Fibroblast of upper back skin (primary cell): Measurements from ENCODE around the gene WFDC1.
"Not testable (repeated sequence)": the region's sequence is repeated elsewhere in the genome, so short reads cannot be mapped to it uniquely, and the experiment has no call there.

Experiments used
- DNase-seq: peaks from one replicate; pipeline ENCODE4 v3.0.0-alpha.2; 2013

The WFDC1 gene

DNA sequence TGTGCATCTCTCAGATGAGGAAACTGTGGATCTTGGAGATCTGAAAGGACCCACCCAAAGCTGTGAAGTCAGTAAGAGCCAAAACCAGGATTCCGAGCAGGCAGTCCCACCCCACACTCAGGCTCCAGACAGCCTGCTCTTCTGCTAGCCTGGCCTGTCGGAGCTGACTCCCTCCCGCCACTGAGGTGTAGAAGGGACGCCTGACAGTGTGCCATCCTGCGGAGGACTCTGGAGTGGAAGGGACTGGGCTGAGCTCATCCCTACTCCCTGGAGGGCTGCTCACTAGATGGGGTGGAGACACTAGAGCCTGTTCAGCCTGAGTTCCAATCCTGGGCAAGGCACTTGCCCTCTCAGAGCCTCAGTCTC, 36.0 kb downstream of the WFDC1 start:
- DNase-seq: no peak

DNA sequence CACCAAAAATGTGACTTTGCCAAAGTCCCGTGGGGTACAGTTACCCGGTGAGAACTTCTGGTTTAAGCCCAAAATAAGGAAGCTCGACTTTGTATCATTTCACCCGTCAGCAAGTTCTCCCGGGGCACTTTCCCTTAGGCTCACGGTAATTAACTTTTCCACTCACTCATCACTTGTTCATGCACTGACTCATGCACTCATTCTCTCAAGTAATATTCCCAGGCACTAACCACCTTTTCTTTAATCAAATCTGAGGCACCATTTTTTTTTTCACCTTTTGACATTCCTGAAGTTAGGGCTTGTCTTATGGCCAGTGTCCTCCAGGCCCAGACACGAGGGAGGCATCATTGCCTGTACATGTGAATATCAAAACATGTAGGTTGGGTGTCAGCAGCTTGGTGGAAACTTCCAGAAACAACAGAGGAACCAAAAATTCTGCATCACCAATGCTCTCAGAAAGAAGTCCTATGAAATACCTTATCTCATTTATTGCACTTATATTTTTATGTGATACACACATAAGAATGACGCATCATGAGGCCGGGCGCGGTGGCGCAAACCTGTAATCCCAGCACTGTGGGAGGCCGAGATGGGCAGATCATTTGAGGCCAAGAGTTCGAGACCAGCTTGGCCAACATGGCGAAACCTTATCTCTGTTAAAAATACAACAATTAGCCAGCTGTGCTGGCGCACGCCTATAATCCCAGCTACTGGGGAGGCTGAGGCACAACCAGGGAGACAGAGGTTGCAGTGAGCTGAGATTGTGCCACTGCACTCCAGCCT, 37.5 kb downstream of the WFDC1 start:
- DNase-seq: no peak

DNA sequence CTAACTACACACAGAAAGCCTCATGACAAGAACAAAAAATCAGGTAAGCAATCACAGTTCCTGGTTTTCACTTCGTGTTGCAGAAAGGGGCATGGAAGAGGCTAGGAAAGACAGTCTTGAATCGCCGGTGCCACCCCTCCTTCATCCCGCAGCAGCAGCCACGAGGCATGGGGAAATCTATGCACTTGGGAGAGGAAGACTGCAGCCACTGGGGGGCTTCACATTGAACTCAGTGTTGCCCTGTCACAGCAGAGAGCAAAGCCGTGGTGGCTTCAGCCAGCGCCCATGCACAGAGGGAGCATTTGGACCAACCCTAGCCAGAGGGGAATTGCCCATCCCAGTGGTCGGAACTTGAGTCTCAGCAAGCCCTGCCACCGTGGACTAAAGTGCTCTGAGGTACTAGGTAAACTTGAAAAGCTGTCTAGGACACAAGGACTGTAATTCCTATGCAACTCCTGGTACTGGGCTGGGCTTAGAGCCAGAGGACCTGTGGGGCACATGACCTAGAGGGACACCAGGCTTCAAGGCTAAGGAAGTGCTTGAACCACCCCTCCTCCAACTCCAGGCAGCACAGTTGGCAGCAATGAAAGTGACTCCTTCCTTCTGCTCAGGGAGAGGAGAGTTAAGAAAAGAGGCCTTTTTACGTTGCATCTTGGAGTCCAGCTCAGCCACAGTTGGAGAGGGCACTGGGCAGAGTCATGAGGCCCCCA, 38.5 kb downstream of the WFDC1 start:
- DNase-seq: no peak

DNA sequence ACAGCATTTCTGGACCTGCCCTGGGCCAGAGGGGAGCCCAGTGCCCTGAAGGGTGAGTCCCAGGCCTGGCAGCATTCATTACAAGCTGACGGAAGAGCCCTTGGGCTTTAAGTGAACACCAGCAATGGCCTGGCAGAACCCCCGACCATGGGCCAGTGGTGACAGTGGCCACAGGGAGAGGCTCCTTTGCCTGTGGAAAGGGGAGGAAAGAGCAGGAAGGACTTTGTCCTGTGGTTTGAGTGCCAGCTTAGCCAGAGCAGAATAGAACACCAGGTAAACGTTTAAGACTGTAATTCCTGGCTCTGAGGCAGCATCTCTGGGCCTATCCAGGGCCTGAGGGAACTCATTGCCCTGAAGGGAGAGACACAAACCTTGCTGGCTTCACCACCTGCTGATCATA, 39.4 kb downstream of the WFDC1 start:
- no peak for DNase-seq

DNA sequence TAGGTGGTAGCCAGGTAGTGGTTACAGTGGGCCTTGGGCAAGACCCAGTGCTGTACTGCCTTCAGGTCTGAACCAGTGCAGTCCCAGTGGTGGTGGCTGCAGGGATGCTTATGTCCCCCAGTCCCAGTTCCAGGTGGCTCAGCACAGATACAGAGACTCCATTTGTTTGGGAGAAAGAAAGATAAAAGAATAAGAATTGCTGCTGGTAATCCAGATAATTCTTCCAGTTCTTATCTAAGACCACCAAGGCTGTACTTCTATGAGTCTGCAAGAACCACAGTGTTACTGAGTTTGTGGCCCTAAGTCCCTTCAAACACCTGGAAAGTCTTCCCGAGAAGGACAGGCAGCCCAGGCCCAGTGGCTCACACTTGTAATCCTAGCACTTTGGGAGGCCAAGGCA, 39.8 kb downstream of the WFDC1 start:
- DNase-seq: no peak

DNA sequence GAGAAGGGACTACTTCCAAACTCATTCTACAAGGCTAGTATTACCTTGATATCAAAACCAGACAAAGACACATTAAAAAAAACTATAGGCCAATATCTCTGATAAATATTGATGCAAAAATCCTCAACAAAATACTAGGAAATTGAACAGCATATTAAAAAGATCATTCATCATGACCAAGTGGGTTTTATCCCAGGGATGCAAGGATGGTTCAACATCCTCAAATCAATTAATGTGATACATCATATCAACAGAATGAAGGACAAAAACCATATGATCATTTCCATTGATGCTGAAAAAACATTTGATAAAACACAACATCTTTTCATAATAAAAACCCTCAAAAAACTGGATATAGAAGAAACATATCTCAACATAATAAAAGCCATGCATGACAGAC, 42.6 kb downstream of the WFDC1 start:
- not testable (repeated sequence) for DNase-seq

DNA sequence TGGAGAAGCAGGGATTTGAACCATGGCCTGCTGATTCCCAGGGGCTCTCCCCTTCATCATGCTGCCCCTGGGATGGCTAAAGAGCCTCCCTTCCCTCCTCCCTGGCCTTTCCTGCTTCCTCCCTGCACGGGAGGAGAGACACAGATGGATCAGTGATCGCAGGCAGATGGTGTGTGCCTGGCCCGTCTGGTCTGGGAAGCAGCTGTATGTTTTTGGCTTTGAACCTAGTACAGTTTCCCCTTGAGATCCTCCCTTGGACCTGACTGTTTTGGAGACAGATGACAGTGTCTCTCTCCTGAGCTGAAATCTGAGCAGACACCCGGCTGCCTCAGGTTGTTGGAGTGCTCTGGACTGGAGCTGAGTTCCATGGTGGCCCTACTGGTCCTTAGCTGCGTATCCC, 44.6 kb downstream of the WFDC1 start:
- no peak for DNase-seq

DNA sequence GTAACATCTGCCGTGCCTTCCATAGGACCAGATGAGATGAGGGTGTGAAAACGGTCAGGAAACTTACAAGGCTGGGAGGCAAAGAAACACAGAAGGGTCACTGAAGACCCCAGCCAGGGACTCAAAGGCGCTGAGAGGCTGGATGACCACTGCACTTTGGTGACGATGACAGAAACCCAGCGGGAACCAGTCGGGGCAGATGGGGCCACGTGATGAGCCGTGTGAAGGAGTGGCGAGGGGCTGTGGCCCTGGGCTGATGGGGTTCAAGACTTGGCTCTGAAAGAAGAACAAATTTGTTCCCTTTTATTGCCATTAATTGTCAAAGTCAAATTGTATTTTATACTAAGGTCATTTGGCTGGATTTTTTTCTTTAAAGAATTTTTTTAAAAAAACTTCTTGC, 45.1 kb downstream of the WFDC1 start:
- no peak for DNase-seq

DNA sequence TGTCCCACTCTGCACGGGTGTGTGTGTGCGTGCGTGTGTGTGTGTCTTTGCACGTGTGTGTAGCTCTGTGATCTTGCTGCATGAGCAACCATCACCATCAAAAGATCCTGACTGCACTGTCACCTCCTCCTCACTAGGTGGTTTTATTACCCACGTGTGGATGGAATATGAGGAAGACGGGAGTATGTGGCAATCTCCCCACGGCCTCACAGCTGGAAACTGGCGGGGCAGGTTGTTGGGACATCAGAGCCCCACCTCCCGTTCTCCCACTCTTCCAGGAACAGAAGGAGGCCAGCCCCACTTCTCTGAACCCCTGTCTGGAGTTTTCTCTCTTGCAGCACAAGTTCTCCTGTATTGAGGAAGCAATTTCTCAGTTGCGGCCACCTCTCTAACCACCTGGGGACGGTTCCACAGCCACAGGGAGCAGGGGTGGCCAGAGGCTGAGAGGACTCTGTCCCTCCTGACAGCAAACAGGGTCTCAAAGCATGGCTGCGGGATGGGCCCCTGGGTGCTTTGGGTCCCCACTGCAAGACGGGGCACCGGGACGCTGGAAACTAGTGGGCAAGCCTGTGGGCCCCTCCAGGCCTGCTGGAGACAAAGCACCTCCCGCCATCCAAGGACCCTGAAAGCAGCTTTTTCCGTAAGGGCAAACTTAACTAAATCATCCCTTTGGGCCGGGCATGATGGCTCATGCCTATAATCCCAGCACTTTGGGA, 45.8 kb downstream of the WFDC1 start:
- DNase-seq: no peak

DNA sequence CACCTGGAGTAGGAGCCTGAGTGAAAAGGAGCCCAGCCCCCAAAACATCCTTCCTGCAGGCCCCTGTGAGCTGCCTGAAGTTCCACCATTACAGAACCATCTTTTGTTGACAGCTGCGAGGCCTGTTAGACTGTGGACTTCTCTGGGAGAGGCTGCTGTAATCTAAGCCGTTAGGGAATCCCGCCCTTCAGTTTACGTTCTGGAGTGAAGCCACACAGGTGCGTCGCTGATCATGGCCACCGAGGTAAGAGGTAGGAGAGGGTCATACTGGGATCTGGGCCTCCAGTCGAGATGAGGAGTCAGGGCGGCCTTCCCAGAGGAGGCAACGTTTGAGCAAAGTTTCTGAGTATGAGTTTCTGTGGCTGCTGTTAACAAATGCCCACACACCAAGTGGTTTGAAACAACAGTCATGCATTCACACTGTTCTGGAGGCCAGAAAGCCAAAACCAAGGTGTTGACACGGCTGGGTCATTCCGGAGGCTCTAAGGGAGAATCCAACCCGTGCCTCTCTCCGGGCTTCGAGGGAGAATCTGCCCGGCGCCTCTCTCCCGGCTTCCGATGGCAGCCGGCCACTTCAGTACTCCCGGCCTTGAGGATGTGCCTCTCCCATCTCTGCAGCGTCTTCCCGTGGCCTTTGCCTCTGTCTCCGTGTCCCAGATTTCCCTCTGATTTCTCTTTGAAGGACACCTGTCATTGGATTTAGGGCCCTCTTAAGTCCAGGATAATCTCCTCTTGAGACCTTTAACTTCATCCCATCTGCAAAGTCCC, 47.0 kb downstream of the WFDC1 start:
- no peak for DNase-seq

DNA sequence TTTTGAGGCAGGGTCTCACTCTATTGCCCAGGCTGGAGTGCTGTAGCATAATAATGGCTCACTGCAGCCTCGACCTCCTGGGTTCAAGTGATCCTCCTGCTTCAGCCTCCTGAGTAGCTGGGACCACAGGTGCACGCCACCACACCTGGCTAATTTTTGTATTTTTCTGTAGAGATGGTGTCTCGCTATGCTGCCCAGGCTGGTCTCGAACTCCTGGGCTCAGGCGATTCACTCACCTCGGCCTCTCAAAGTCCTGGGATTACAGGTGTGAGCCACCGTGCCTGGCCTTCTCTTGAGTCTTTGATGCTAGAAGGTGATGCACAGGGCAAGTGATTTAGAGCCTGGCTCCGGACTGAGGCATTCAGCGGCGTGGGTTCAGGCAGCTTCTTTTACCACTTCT, 49.1 kb downstream of the WFDC1 start:
- DNase-seq: not testable (repeated sequence)

DNA sequence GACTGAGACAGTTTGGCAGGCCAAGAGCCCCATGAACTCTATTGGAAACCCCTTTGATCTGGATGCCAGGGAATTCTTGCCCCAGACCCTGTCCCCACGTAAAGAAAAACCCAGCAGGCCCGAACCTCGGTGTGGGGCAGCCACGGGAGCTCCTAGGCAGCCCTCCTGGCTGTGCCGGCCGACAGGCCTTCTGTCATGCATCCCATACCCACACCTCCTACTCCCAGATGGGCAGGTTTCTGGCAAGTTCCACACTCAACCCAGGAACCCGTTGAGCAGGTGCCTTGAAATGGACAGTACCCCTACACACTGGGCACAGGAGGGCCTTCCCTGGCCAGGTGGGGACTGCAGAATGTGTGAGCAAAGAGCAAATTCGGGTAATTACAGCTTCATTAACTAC, 50.1 kb downstream of the WFDC1 start:
- DNase-seq: no peak

DNA sequence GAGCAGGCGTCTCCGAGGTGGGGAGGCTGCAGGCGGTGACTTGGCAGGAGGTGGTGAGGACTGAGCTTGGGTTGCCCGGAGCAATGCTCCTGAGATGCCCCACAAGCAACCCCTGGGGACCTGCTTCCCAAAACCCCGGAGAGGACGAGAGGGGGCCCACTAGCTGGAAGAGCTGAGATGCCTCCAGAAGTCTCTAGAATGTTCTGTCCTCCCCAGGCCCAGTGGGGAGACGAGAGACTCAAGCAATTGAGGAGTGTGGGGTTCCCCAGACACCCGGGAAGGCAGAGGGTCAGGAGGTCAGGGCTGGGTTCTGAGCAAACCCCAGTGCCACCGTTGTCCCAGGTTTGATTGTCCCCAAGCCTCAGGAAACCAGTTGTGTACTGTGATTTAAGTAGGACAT, 52.5 kb downstream of the WFDC1 start:
- DNase-seq: no peak

DNA sequence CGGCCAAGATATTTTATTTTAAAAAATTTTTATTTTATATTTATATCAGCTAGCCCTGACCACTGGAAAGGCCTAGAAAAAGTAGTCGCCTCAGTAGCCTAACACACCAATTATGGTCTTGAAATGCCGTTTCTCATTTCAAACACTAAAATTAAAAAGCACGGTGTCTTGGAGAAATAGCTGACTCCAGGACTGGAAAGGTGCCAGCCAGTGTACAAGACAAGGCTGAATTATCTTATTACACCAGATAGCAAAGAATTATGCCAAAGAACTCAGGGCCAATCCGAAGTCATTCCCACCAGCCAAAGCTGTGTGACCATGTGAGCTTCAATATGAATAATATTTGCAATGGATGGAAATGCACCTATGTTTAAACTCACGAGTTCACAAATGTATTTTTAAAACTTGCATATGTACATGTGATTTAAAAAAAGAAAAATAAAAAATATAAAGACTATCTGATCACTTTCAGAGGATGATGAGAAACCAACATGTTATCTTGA, 53.8 kb downstream of the WFDC1 start:
- DNase-seq: no peak

DNA sequence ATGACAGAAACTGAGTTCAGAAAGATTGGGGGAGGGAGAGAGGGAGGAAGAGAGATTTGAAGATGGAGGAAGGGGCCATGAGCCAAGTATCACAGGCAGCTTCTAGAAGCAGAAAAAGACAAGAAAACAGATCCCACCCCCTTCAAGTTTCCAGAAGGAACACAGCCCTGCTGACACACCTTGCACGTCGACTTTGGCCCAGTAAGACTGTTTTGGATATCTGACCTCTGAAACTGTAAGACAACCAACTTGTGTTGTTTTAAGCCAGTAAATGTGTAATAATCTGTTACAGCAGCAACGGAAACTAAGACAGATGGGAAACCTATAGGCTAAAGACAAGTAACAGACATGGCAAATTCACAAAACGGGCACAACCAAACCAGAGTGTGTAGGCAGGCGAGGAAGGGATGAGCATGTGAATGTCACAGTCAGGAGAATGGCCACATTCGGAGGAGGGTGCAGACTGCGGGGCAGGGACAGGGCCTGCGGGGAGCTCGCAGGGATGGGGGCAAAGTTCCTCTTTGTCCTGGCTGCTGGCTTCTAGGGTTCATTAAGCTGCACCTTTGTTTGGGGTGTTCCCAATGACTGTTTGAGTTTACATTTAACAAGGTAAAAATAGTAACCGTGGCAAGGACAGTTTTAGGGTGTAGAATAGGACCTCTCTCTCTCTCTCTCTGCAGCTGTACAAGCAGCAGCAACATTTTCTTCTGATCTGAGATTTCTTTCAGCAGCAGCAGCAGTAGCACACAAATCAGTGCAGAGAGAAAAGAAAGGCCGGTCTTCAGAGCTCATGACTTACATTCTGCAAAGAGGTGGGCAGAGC, 55.4 kb downstream of the WFDC1 start:
- DNase-seq: no peak

DNA sequence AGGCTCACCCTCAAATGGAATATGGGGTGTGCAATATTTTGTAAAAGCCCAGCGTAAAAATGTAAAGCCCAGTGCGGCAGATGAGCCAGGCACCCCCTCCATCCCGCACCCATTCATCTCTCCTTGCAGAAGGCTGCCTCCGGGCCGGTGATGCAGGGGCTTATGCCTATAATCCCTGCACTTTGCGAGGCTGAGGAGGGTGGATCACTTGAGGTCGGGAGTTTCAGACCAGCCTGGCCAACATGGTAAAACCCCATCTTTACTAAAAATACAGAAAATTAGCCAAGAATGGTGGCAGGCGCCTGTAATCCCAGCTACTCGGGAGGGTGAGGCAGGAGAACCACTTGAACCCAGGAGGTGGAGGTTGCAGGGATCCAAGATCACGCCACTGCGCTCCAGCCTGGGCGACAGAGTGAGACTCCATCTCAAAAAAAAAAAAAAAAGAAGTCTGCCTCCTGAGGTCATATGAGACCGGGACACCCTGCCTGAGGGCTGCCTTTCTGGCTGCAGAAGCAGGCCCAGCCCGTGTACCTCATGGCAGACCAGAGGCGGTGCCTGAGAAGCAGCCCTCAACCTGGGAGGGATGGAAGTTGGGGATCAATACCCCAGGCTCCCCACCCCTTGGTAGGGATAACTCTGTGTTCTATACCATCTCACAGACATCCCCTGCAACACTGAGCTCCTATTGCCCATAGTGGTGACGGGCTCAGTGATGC, 56.2 kb downstream of the WFDC1 start:
- DNase-seq: no peak

DNA sequence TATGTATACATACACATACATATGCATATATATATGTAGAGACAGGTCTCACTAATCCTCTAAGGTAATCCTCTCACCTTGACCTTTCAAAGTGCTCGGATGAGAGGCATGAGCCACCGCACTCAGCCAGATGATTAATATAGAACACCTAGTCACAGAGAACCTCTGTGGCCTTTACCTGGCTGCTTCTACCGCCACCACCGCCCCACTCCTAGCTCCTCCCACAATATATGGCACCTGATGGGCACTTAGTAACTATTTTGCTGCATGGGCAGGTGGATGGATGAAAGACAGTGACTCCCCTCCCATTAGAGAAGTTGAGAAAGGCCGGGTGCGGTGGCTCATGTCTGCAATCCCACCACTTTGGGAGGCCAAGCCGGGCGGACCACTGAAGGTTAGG, 57.0 kb downstream of the WFDC1 start:
- no peak for DNase-seq

DNA sequence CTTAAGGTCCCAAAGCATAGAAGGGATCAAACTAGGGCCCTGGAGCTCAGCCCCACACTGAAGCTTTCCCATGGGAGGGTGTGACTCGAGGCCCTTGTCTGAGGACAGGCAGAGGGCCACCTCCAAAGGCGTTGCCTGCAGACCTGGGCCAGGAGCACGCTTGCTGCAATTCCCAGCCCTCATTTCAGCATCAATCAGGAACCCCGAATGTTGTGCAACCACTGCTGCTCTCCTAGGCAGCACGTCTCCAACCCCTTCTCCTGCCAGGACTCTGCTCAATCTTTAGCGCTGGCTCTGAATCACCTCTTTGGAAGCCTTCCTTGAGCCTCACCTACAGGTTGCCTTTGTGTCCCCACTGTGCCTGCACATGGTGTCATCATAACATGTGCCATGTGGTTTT, 59.6 kb downstream of the WFDC1 start:
- no peak for DNase-seq

DNA sequence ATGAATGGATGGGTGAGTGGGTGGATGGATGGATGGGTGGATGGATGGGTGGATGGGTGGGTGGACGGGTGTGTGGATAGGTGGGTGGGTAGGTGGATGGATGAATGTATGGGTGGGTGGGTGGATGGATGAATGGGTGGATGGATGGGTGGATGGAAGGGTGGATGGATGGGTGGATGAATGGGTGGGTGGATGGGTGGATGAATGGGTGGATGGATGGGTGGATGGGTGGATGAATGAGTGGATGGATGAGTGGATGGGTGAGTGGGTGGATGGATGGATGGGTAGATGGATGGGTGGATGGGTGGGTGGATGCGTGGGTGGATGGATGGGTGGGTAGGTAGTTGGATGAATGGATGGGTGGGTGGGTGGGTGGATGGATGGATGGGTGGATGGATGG, 60.5 kb downstream of the WFDC1 start:
- no peak for DNase-seq

DNA sequence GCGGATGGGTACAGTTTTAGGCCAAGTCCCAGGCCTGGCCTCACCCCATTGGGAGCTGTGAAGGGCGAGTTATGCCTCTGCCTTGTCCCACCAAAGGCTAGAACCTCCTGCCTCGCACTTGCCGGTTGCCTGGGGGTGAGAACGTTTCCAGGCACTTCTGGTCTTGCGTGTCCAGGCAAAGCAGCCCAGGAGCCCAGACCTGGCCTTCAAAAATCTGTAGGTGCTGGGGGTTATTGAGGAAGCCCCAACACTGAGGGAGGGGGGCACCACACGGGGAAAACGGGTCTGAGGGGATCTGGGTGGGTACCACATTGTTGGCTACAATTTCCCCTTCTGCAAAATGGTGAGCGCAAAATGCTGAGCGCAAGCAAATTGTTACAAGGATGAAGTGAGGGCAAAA, 61.5 kb downstream of the WFDC1 start:
- no peak for DNase-seq

DNA sequence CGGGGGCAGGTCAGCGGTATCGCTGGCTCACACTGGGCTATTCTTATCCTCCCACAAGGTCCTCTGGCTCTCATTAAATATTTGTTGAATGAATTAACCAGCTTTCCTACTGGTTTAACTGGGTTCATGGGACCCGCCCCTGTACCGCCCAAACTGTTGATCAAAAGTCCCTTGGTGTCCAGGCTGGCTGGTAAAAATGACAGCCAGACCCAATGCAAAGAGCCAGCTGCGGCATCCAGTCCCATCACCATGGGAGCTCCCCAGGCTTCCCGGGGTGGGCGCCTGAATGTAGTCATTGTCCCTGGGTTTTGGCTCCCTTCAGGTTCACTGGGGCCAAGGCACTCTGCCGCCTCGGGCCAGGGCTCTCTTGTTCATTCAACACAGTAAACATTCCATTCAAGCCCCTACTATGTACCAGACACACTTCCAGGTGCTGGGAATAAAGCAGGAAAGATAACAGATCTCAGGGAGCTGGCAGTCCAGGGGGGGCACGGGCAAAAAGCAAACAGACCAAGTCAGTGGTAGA, 62.0 kb downstream of the WFDC1 start:
- no peak for DNase-seq
